ENCODE results near the gene ZHX3.

Gene ZHX3

GRCh38 chr20:41293269-41294037, 24.1 kb downstream of the ZHX3 start:
- DNase-seq, result no peak

GRCh38 chr20:41290804-41291389, 26.6 kb downstream of the ZHX3 start:
- DNase-seq, result peak in 1 of 2 experiments; percentile 16

GRCh38 chr20:41287327-41287726, 30.2 kb downstream of the ZHX3 start:
- DNase-seq, result no peak

- DNase-seq, result no peak
Measured at GRCh38 chr20:41286240-41286851, 31.2 kb downstream of the ZHX3 start.

- peak in 1 of 2 experiments; percentile 42 for DNase-seq
Measured at GRCh38 chr20:41279546-41280225, 37.8 kb downstream of the ZHX3 start.

GRCh38 chr20:41278936-41279335, 38.6 kb downstream of the ZHX3 start:
- DNase-seq, result no peak

- DNase-seq, result no peak
Measured at GRCh38 chr20:41277049-41277448, 40.5 kb downstream of the ZHX3 start.

GRCh38 chr20:41276317-41276751, 41.2 kb downstream of the ZHX3 start:
- DNase-seq, result peak in 1 of 2 experiments; percentile 11

- no peak for DNase-seq
Measured at GRCh38 chr20:41275301-41275731, 42.2 kb downstream of the ZHX3 start.

GRCh38 chr20:41274152-41274551, 43.4 kb downstream of the ZHX3 start:
- DNase-seq, result no peak

GRCh38 chr20:41273445-41273844, 44.1 kb downstream of the ZHX3 start:
- no peak for DNase-seq

- DNase-seq, result no peak
Measured at GRCh38 chr20:41272339-41272738, 45.2 kb downstream of the ZHX3 start.

- DNase-seq, result no peak
Measured at GRCh38 chr20:41268917-41269652, 48.4 kb downstream of the ZHX3 start.

GRCh38 chr20:41268402-41268801, 49.1 kb downstream of the ZHX3 start:
- no peak for DNase-seq

GRCh38 chr20:41265938-41266337, 51.6 kb downstream of the ZHX3 start:
- no peak for DNase-seq

GRCh38 chr20:41264819-41265218, 52.7 kb downstream of the ZHX3 start:
- no peak for DNase-seq

- DNase-seq, result no peak
Measured at GRCh38 chr20:41261790-41262717, 55.5 kb downstream of the ZHX3 start.

GRCh38 chr20:41261260-41261659, 56.3 kb downstream of the ZHX3 start:
- DNase-seq, result no peak

GRCh38 chr20:41260734-41261220, 56.8 kb downstream of the ZHX3 start:
- no peak for DNase-seq

GRCh38 chr20:41259309-41259708, 58.2 kb downstream of the ZHX3 start:
- no peak for DNase-seq

GRCh38 chr20:41258474-41258873, 59.1 kb downstream of the ZHX3 start:
- no peak for DNase-seq
